ENCODE data around the gene DOK6.
"Not testable (repeated sequence)": the region's sequence is repeated elsewhere in the genome, so short reads cannot be mapped to it uniquely, and the experiment has no call there.

The DOK6 gene

DNA sequence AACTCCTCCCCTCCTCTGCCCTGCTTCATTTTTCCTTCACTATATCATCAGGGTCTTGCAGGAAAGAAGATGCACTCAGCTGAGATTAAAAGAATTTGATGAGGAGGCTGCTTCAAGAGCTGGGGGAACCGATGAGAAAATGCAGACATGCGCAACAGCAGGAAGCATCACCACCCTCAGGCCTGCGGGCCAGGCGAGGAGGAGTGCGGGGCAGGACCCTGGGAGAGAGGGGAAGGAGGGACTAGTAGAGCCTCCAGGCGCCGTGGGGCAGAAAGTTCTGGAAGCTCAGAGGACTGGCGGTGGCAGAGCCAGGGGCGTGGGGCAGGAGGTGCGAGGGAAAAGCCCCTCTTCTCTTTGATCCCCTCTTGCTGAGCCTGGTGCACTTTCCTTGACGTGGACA lies 438.8 kb downstream of the DOK6 start:
- no peak for FAIRE-seq

DNA sequence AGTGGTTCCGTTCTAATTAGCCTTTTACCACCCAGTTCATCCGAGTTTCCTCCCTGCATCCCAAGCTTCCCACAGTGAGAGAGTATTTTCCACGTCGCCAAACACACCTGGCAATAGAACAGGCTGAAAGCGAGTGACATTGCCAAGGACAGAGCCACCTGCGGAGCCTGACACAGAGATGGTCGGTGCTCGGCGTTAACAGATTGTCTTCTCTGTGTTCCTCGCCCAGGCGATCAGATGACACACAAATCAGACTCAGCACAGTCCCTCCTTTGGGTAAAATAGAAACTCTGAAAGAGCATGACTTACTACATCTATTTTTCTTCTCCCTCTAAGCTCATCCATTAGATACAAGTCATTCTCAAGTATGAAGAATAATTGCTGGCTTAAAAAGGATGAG lies 439.3 kb downstream of the DOK6 start:
- no peak for DNase-seq (ENCODE audit: insufficient read length, low spot score)
- no peak for FAIRE-seq
- TF ChIP-seq POLR2A (IDR thresholded peaks at IDR 0.05; ENCODE audit: low read depth, low read length), result no peak

More for the DNA sequence above, 438.8 kb downstream of the DOK6 start:
- TF ChIP-seq POLR2A (IDR thresholded peaks at IDR 0.05; ENCODE audit: low read depth, low read length), result no peak
- DNase-seq (ENCODE audit: insufficient read length, low spot score), result no peak

GRCh38 chr18:69840445-69840844 lies 439.8 kb downstream of the DOK6 start:
- TF ChIP-seq POLR2A (IDR thresholded peaks at IDR 0.05; ENCODE audit: low read depth, low read length), result no peak
- DNase-seq (ENCODE audit: insufficient read length, low spot score) (no peak), FAIRE-seq (no peak)

GRCh38 chr18:69841117-69841516 lies 440.4 kb downstream of the DOK6 start:
- no peak for TF ChIP-seq POLR2A (IDR thresholded peaks at IDR 0.05; ENCODE audit: low read depth, low read length)
- FAIRE-seq, result no peak
- no peak for DNase-seq (ENCODE audit: insufficient read length, low spot score)

GRCh38 chr18:69843015-69843414 lies 442.3 kb downstream of the DOK6 start:
- DNase-seq (ENCODE audit: insufficient read length, low spot score) (no peak), FAIRE-seq (no peak)
- no peak for TF ChIP-seq POLR2A (IDR thresholded peaks at IDR 0.05; ENCODE audit: low read depth, low read length)

DNA sequence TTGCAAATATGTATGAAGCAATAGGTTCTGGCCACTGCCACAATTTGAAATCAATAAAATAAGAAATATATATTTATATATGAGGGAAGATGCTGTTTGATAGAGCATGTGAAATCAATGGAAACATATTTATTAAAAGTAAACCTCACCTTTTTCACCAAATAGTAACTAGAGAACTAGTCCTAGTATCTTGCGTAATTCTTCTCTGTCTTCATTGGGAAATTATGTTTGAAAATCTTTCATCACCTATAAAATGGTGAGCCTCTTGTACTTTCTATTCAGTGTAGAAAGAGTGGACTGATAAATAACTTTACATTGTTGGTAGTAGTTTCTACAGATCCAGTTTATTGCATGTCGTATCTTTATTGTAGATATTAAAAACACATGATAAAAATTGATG lies 444.0 kb downstream of the DOK6 start:
- FAIRE-seq, result no peak
- DNase-seq (ENCODE audit: insufficient read length, low spot score), result no peak
- no peak for TF ChIP-seq POLR2A (IDR thresholded peaks at IDR 0.05; ENCODE audit: low read depth, low read length)

- TF ChIP-seq POLR2A (IDR thresholded peaks at IDR 0.05; ENCODE audit: low read depth, low read length), result no peak
- DNase-seq (ENCODE audit: insufficient read length, low spot score), result no peak
- no peak for FAIRE-seq
Measured at GRCh38 chr18:69845593-69846506, 445.2 kb downstream of the DOK6 start.

DNA sequence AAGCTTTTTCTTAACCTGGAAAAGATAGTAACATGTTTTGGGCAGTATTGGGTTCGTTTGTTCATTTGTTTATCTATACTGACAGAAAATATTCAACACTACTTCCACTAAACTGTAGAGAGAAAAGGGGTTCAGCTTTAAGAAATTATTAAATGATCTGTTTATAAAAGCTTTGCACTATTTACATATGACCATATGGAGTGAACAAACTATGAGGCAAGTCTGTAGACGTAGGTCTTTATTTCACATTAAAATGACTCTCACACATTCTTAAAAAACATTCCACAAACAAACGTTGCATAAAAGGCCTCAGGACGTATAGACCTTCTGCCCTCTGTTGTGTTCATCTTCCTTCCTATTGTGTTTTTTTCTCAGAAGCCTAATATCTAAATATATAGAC lies 452.4 kb downstream of the DOK6 start:
- no peak for TF ChIP-seq POLR2A (IDR thresholded peaks at IDR 0.05; ENCODE audit: low read depth, low read length)
- DNase-seq (ENCODE audit: insufficient read length, low spot score) (no peak), FAIRE-seq (no peak)

- DNase-seq (ENCODE audit: insufficient read length, low spot score), result no peak
- FAIRE-seq, result no peak
Measured at GRCh38 chr18:69854455-69854854, 453.8 kb downstream of the DOK6 start.

GRCh38 chr18:69858897-69859296 lies 458.2 kb downstream of the DOK6 start:
- TF ChIP-seq POLR2A (IDR thresholded peaks at IDR 0.05; ENCODE audit: low read depth, low read length), result no peak
- DNase-seq (ENCODE audit: insufficient read length, low spot score) (no peak), FAIRE-seq (no peak)

More at GRCh38 chr18:69854455-69854854, 453.8 kb downstream of the DOK6 start:
- no peak for TF ChIP-seq POLR2A (IDR thresholded peaks at IDR 0.05; ENCODE audit: low read depth, low read length)

- not testable (repeated sequence) for DNase-seq (ENCODE audit: insufficient read length, low spot score)
Measured at GRCh38 chr18:69864802-69865201, 464.1 kb downstream of the DOK6 start.

GRCh38 chr18:69865776-69866175 lies 465.1 kb downstream of the DOK6 start:
- FAIRE-seq (no peak), DNase-seq (ENCODE audit: insufficient read length, low spot score) (no peak)
- TF ChIP-seq POLR2A (IDR thresholded peaks at IDR 0.05; ENCODE audit: low read depth, low read length), result no peak

More at GRCh38 chr18:69864802-69865201, 464.1 kb downstream of the DOK6 start:
- not testable (repeated sequence) for FAIRE-seq

- DNase-seq (ENCODE audit: insufficient read length, low spot score) (no peak), FAIRE-seq (no peak)
- no peak for TF ChIP-seq POLR2A (IDR thresholded peaks at IDR 0.05; ENCODE audit: low read depth, low read length)
Measured at GRCh38 chr18:69866212-69866611, 465.5 kb downstream of the DOK6 start.

GRCh38 chr18:69870736-69871135 lies 470.0 kb downstream of the DOK6 start:
- no peak for TF ChIP-seq POLR2A (IDR thresholded peaks at IDR 0.05; ENCODE audit: low read depth, low read length)
- DNase-seq (ENCODE audit: insufficient read length, low spot score) (no peak), FAIRE-seq (no peak)

GRCh38 chr18:69871363-69871762 lies 470.7 kb downstream of the DOK6 start:
- no peak for DNase-seq (ENCODE audit: insufficient read length, low spot score)
- no peak for FAIRE-seq
- no peak for TF ChIP-seq POLR2A (IDR thresholded peaks at IDR 0.05; ENCODE audit: low read depth, low read length)
